B cell (primary cell): ENCODE results near the gene NT5M.

Source experiments
- EZH2 ChIP-seq: IDR thresholded peaks from 2 replicates; pipeline ENCODE4 v1.6.1; 2012; ENCODE audit warnings: borderline replicate concordance, low read depth, mild to moderate bottlenecking, moderate library complexity, low read length; ENCODE audit not compliant: insufficient read depth, poor library complexity, severe bottlenecking
- TF ChIP-seq, protein P1 (sequence below): fragments of 200-600 bp; IDR thresholded peaks from one replicate; pipeline ENCODE4 v1.8.0; 2022; ENCODE audit warnings: antibody characterized with exemption, mild to moderate bottlenecking

DNA sequence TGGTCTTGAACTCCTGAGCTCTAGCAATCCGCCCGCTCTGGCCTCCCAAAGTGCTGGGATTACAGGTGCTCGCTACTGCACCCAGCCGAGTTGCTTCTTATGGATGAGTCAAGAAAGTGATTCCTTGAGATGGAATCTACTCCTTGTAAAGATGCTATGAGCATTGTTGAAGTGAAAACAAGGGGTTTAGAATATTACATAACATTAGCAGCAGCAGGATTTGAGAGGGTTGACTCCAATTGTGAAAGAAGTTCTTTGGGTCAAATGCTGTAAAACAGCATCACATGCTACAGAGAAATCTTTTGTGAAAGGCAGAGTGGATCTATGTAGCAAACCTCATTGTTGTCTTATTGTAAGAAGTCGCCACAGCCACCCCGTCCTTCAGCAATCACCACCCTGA, 72.7 kb downstream of the NT5M start:
- TF ChIP-seq, protein P1, sequence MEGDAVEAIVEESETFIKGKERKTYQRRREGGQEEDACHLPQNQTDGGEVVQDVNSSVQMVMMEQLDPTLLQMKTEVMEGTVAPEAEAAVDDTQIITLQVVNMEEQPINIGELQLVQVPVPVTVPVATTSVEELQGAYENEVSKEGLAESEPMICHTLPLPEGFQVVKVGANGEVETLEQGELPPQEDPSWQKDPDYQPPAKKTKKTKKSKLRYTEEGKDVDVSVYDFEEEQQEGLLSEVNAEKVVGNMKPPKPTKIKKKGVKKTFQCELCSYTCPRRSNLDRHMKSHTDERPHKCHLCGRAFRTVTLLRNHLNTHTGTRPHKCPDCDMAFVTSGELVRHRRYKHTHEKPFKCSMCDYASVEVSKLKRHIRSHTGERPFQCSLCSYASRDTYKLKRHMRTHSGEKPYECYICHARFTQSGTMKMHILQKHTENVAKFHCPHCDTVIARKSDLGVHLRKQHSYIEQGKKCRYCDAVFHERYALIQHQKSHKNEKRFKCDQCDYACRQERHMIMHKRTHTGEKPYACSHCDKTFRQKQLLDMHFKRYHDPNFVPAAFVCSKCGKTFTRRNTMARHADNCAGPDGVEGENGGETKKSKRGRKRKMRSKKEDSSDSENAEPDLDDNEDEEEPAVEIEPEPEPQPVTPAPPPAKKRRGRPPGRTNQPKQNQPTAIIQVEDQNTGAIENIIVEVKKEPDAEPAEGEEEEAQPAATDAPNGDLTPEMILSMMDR: no peak
- no peak for TF ChIP-seq EZH2
